ENCODE data around the gene HJURP.

HJURP gene

GRCh38 chr2:233829193-233830110 lies 24.9 kb downstream of the HJURP start:
- DNase-seq: no peak

GRCh38 chr2:233828546-233829192 lies 25.7 kb downstream of the HJURP start:
- no peak for DNase-seq

GRCh38 chr2:233824373-233824772 lies 30.0 kb downstream of the HJURP start:
- DNase-seq: no peak

GRCh38 chr2:233823731-233824121 lies 30.6 kb downstream of the HJURP start:
- no peak for DNase-seq

- DNase-seq: no peak
These were observed 31.3 kb downstream of the HJURP start for GRCh38 chr2:233822781-233823730.

GRCh38 chr2:233822101-233822771 lies 32.1 kb downstream of the HJURP start:
- no peak for DNase-seq

- DNase-seq: no peak
These were observed 32.6 kb downstream of the HJURP start for GRCh38 chr2:233821709-233822100.

- no peak for DNase-seq
These were observed 33.1 kb downstream of the HJURP start for GRCh38 chr2:233821196-233821595.

GRCh38 chr2:233820774-233821105 lies 33.6 kb downstream of the HJURP start:
- DNase-seq: no peak

GRCh38 chr2:233819884-233820773 lies 34.2 kb downstream of the HJURP start:
- DNase-seq: no peak

GRCh38 chr2:233818639-233819621 lies 35.4 kb downstream of the HJURP start:
- no peak for DNase-seq

- no peak for DNase-seq
These were observed 36.2 kb downstream of the HJURP start for GRCh38 chr2:233817995-233818638.

- no peak for DNase-seq
These were observed 36.9 kb downstream of the HJURP start for GRCh38 chr2:233817361-233817911.

- no peak for DNase-seq
These were observed 37.6 kb downstream of the HJURP start for GRCh38 chr2:233816771-233817170.

- DNase-seq: peak; percentile 46
These were observed 38.0 kb downstream of the HJURP start for GRCh38 chr2:233816334-233816733.

GRCh38 chr2:233815861-233816260 lies 38.5 kb downstream of the HJURP start:
- no peak for DNase-seq

- no peak for DNase-seq
These were observed 40.1 kb downstream of the HJURP start for GRCh38 chr2:233814056-233814835.

- no peak for DNase-seq
These were observed 40.9 kb downstream of the HJURP start for GRCh38 chr2:233813236-233814055.

Measured in NCI-H2171 treated with DMSO at 0.1 percent for 48 hours (cell line).